A549 treated with CpdA at 1 μM for 4 hours (cell line): ENCODE measurements around the gene HNRNPF. TPM values are rescaled to one million over a fixed set of nuclear protein-coding genes. Genes with fewer than 3 reads are reported as not detected.

Experiments used
- total RNA-seq: library from RNA; stranded (reverse); fragments of 200-300 nt; extraction: Qiagen RNA extraction; gene quantifications from 5 replicates; pipeline ENCODE4 v1.2.3, GENCODE V29; 2022; ENCODE audit warnings: low read depth

The HNRNPF gene, protein sequence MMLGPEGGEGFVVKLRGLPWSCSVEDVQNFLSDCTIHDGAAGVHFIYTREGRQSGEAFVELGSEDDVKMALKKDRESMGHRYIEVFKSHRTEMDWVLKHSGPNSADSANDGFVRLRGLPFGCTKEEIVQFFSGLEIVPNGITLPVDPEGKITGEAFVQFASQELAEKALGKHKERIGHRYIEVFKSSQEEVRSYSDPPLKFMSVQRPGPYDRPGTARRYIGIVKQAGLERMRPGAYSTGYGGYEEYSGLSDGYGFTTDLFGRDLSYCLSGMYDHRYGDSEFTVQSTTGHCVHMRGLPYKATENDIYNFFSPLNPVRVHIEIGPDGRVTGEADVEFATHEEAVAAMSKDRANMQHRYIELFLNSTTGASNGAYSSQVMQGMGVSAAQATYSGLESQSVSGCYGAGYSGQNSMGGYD
- total RNA-seq, result 311 to 349 TPM (median 341 TPM) in 5 replicates

DNA sequence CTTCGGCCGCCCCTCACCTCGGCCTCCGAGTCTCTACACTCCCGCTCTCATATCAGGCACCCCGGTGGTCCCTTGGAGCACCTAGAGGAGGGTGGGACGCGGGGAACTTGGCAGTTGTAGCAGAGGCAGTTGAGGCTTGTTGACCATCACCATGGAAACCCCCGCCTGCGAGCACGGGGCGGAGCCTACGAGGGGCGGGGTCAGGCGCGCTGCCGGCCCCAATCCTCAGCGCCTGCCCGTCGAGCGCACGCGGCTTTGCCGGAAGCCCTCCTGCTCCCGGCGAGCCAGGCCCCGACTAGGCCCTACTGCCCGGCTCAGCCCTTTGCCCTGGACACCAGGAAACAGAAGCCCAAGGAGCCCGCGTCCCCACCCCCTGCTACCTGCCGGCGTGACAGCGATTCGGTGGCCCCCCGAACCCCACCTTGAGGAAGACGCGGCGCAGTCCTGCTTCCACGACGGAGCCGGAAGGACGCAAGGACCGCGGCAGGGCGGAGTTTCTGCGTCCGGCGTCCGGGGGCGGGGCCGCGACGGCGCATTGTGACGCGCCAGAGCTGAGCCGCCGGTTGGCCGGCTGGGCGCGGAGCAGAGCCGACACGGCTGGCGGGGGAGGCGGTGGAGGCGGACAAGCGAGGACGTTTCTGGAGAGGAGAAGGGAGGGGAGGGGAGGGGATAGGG, at the start of gene HNRNPF:
Gene HNRNPF, minus strand, starts transcription at position 477 of the 675 bp plus-strand sequence. CDS start 21,302 bp downstream, outside the sequence.

DNA sequence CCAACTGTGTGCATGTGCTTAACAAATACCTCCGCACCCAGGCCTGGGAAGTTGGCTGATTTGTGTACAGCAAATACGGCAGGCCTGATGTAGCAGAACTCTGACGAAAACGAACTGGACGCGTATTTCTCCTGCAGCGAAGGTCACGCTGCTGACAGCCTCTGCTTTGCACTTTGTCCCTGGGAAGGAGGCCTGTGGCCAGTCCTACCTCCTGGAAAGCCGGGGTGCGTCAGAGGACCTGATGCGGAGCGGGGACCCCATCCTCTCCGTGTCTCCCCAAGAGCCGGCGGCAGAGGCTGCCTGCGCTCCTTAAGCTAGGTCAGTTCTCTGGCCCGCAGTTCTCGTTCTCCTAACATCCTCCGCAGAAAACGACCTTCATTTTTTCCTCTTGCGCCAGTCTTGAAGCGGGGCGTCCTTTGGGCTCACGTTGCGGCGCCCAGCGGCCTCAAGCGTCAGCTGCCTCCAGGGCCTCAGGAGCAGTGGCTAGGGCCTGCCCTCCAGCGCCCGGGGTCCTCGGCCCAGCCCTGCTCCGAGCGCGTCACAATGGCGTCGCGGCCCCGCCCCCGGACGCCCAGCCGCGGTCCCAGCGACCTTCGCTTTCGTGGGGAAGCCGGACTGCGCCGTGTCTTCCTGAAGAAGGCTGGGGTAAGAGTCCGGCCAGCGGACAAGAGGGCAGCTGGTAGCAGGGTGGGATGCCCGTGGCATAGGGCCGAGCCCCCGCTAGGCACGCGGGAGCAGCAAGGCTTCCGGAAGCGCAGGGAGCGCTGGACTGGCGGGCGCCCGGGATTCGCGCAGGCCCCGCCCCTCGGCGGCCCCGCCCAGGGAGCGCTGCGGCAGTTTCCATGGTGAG, 27.5 kb upstream of the HNRNPF start, which contains the start of gene ZNF487:
Gene ZNF487, plus strand, starts transcription at position 821 of the 850 bp plus-strand sequence. CDS start 38,703 bp downstream, outside the sequence.

DNA sequence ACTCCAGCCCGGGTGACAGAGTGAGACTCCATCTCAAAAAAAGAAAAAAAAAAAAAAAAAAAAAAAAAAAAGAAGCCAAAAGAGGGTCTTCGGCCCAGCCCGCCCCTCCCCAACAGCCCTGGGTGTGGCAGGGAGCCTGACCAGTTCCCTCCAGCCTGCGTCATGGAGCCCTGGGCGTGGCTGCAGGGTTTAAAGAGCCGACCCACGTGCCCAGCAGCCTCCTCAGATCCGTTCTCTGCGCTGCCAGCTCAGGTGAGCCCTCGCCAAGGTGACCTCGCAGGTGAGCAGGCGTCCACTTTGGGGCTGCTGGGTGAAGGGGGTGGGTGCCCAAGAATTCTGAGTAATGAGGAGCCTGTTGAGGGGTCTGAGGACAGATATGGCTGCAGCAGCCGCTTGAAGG, 37.6 kb downstream of the HNRNPF start, which contains the start of gene FXYD4:
Gene FXYD4, plus strand, starts transcription at position 219 of the 400 bp plus-strand sequence. CDS start 2,111 bp downstream, outside the sequence.

Other genes starting within 250 kb of the HNRNPF start
- gene RASGEF1A, start 142.1 kb downstream of the HNRNPF start, total RNA-seq, result 2.6 to 3.8 TPM (median 3.3 TPM) in 5 replicates
- gene FXYD4, start 37.5 kb downstream of the HNRNPF start, total RNA-seq, result not detected in 5 replicates
- gene ZNF487, start 27.9 kb upstream of the HNRNPF start, total RNA-seq, result 5.8 to 8.2 TPM (median 6.9 TPM) in 5 replicates
- gene ZNF239, start 165.4 kb upstream of the HNRNPF start, total RNA-seq, result 2.4 to 2.9 TPM (median 2.4 TPM) in 5 replicates
- gene ZNF485, start 197.3 kb upstream of the HNRNPF start, total RNA-seq, result 1.6 to 2.8 TPM (median 2.1 TPM) in 5 replicates
- gene ZNF32, start 239.7 kb upstream of the HNRNPF start, total RNA-seq, result 13.7 to 19.1 TPM (median 17.4 TPM) in 5 replicates